COLO829 (cell line): ENCODE data around the gene ST3GAL4.

ENCODE experiments used
- DNase-seq: peaks from one replicate; pipeline ENCODE4 v3.0.0; 2012; ENCODE audit warnings: low spot score

ST3GAL4 gene

DNA sequence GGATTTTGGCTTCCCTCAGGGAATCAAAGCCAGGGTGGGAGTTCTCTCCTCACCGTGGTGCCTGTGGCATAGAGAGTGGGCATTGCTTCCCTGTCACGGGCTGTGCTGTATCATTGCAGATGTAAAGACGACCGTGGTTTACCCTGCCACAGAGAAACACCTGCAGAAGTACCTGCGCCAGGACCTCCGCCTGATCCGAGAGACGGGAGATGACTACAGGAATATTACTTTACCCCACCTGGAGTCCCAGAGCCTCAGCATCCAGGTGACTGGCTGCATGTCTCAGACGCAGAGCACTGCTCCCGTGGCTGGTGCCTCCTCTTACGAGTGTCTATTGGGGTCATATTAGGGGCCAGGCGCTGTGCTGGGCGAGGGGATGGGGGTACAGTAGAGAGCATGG lies 24.2 kb upstream of the ST3GAL4 start:
- DNase-seq, result no peak

DNA sequence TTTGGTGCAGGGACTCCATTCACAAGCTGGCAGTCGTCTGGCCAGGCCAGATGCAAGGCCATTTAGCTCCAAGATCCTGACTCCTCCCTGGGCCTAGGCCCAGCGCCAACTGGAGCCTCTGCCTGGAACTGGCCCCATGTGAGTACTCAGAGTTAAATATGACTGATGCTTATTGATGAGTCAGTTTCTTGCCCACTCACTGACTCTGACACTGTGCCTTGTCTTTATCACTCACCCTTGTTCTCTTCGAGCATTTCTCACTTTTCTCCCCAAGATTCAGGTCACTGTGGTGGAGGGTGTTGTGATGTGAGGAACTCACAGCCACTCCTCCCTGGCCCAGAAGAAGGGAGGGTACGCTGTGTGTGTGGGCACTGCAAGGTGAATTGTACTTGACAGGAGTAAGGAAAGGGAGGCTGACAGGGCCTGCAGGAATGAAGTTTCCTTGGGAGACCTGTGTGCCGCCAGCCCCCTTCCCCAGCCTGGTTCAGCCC lies 23.2 kb upstream of the ST3GAL4 start:
- DNase-seq, result peak; percentile 90

GRCh38 chr11:126333142-126333541 lies 22.3 kb upstream of the ST3GAL4 start:
- DNase-seq, result no peak

DNA sequence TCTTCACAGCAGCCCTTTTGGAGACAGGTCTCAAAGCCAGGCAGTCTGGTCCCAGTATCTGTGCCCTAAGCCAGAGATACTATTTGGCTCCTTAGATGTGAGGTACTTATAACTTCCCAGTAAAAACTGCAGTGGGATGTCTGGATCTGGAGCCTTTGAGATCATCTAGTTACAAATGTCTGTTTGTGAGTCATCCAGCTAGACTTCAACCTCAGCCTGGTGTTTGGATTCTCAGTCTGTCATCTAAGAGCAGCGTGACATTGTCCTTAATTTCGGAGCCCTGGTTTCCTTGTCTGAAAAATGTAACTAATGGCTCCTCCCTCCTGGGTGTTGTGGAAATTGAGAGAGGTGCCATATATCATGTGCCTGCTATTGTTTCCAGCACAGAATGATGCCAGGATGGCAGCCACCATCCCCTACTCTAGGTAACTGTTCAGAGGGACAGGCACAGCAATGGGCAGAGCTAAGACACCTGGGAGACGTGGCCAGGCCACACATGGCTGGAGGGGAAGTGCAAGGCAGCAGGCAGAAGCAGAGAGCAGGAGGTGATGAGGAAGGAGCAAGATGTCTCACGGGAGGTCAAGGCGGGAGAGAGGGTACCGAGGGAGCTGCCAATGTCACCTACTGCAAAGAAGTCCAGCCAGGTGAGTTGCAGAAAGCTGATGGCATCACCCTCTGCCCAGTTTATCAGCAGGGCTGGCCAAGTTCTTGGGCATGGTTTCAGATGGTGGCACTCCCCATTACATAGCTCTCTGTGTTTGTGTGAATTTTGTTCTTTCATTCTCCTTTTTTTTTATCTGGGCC lies 20.6 kb upstream of the ST3GAL4 start:
- no peak for DNase-seq

GRCh38 chr11:126335463-126335760 lies 20.1 kb upstream of the ST3GAL4 start:
- DNase-seq, result no peak

- no peak for DNase-seq
Observed at GRCh38 chr11:126336138-126336541, 19.3 kb upstream of the ST3GAL4 start.

DNA sequence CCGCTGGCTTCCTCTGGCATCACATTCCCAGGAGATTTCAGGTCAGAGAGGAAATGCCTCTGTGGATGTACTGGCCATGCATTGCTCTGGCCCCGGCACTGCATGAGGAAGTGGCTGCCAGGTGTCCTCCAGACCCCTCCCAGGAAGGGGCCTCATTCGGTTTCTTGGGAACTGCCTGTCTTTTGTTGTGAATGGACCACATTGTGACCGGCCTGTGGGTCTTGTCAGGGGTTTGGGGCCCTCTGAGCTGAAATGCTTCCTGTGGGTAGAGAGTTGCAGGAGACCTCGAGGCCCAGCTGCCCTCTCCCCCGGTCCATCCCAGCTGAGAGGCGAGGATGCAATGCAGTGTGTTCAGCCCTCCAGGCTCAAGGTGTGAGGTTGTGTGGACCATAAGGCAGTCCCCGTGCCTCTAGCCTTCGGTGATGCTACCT lies 18.8 kb upstream of the ST3GAL4 start:
- no peak for DNase-seq

- DNase-seq, result no peak
Observed at GRCh38 chr11:126337126-126337473, 18.4 kb upstream of the ST3GAL4 start.

GRCh38 chr11:126337474-126338241 lies 17.8 kb upstream of the ST3GAL4 start:
- no peak for DNase-seq

- DNase-seq, result no peak
Observed at GRCh38 chr11:126338346-126339055, 17.0 kb upstream of the ST3GAL4 start.

DNA sequence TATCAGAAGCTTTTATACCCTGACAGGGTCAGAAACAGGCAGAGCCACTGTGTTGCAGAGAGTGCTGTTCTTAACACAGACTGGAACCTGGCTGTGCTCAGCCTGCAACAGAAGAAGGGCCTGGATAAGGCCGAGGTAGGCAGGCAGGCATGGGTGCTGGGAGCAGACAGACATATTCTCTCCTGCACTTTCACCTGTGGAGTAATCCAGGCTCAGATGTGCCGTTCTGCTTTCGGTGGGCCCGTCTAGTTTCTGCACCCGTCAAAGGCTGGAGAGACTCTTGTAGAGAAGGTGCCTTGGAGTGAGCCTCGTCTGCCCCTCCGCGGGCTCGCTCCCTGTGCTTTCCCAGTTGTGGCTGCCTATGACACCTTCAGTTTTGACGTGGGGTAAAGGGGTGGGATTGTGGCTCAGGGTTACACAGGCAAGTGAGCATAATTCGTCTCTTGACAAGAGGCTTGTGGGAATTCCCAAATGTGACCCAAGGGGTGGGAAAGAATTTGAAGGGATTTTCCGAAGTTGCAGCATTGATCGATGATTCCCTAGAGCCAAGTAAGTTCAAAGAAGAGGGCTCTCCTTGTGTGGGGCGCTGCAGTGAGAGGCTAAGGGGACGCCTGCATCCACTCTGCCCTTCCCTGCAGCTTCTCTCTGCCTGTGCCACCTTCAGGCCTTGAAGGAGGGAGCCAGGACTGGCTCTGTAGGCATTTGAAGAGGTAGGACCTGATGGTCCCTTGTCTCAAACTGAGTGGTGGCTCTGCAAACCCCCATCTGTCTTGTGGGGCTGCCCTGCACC lies 16.2 kb upstream of the ST3GAL4 start:
- DNase-seq, result no peak

- DNase-seq, result no peak
Observed at GRCh38 chr11:126339863-126340434, 15.5 kb upstream of the ST3GAL4 start.

- no peak for DNase-seq
Observed at GRCh38 chr11:126340960-126341606, 14.4 kb upstream of the ST3GAL4 start.

DNA sequence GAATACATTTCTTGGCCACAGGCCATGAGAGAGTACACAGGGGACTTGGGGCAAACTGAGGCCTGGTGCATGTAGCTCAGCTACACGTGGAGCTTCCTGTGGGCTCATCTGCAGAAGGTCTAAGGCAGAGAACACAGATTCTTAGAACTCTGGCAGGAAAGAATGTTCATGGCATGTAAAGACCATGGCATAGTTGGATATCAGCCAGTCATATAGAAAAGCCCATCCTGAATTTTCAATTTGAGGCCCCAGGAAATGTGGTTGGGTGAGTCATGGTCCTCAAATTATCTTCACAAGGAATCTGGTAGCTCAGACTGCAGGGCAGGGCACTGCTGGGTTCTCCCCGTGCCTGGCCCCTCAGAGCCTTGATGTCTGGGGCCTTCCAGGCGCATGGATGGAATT lies 13.7 kb upstream of the ST3GAL4 start:
- DNase-seq, result peak; percentile 60

DNA sequence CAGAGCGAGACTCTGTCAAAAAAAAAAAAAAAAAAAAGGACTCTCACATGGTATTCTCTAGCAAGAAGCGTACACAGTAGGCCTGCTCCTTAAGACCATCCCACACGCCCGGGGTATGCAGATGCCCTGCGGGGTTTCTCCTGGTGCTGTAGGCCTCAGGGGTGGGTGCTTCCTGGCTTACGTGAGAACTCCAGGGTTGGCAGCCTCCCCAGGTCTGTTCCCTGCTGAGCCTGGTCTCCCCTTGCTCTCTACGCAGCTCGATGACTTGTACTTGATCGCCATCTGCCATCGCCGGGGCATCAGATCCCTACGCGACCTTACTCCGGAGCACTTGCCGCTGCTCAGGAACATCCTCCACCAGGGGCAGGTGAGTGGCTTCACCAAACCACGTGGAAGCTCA lies 12.4 kb upstream of the ST3GAL4 start:
- no peak for DNase-seq

DNA sequence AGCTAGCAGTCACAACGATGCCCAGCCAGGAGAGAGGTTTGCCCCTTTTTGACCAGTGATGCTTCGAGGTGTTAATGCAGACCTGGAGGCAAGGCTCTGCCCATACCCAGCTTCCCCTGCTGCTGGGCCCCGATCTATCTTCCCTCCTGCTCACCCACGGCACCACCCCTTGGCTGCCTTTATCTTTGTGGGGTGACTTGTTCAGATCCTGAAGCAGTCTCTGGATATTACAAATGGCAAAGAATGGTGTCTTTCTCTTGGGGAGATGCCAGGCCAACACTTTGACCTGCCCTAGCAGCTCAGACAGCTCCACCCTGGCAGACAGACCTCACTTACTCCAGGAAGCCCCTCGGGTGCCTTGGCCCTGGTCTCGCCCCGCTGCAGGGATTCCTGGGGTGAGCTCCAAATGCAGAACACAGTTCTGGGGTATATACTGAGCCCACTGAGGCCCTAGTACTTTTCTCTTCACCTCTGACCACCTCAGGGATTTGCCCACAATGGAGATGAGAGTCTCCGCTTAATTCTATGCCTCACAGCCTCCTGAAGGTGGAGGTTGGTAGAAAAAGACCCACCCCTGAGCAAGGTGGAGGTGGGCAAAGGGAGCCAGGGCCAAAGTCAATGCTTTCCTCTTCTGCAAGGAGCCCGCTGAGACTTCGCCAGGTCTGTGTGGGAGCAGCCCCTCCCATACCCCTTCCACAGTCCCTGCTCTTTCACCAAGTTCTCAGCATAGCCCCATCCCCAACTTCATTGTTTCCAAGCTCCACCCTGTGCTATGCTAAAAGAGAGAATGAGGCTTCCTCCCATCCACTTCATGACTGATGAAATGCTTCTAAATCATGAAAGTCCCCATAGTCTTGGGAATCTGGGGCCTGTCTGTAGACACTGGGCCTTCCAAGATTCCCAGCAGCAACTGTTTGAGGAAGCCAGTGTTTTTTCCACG lies 11.1 kb upstream of the ST3GAL4 start:
- DNase-seq, result no peak

DNA sequence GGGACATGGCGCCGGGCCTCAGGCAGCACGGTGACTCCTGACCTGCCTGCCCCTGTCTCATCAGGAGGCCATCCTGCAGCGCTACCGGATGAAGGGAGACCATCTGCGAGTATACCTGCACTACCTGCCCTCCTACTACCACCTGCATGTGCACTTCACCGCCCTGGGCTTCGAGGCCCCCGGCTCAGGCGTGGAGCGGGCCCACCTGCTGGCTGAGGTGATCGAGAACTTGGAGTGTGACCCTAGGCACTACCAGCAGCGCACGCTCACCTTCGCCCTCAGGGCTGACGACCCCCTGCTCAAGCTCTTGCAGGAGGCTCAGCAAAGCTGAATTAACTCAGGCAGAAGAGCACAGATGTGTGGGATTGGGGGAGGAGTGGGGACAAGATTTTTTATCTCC lies 10.2 kb upstream of the ST3GAL4 start:
- no peak for DNase-seq

DNA sequence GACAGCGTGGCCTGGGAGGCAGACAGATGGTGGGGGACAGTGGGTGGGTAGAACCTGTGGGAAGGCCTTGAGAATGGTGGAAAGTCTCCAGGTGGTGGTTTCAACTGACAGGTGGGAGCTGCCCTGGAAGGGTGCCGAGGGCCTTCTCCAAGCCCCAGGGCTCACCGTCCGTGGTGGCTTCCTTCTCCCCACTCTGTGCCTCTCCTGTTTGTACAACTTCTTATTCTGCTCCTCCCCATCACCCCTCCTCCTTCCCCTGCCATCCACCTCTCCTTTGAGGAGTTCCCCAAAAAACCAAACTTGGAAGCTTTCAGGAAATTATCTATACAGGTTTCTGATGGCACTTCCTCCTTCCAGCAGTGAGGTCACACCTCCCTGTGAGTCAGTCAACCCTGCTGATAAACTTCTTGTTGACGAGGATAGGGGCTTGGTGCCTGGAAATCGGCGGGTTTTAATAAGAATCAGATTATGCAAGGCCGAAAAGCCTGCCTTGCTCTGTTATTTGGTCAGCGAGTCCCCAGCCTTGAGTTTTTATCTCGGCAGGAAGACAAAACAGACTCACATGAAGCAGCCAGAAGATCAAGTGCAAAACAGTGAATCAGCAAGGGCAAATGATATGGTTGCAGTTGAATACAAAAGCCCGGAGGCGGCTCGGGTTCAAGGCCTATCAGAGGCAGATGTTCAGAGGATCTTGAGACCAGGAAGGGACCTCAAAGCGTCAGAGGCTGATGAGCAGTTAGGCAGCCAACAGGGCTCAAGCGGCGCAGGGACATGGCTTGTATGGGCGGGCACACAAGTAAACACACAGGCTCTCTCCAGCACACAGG lies 9.5 kb upstream of the ST3GAL4 start:
- DNase-seq, result no peak

- DNase-seq, result no peak
Observed at GRCh38 chr11:126346586-126346940, 8.9 kb upstream of the ST3GAL4 start.
